CD8-positive, alpha-beta memory T cell (primary cell): ENCODE measurements around the gene PIAS2. TPM values are rescaled to one million over a fixed set of nuclear protein-coding genes. Genes with fewer than 3 reads are reported as not detected.

Source experiments
- CTCF ChIA-PET: fragments of 350-600 bp; sonication (Branson Sonifier 250); formaldehyde crosslinking; loops from one replicate; lab custom pipeline; 2021; ENCODE audit warnings: antibody characterized with exemption; lab: Charles Lee
- POLR2A ChIA-PET: fragments of 350-600 bp; sonication (Branson Sonifier 250); formaldehyde crosslinking; loops from one replicate; lab custom pipeline; 2021; ENCODE audit warnings: antibody characterized with exemption; lab: Charles Lee
- DNase-seq, 5 donors: peaks; one replicate each; pipeline versions ENCODE4 v3.0.0 to v3.0.0-alpha.2; 2020 to 2022; ENCODE audit warnings: mixed read lengths in 1 of 5
- H3K27ac ChIP-seq: one replicate; pipeline ENCODE4 v1.7.0; 2013; ENCODE audit warnings: low read depth, mild to moderate bottlenecking, low read length, moderate library complexity
- H3K27me3 ChIP-seq: 2 replicates; pipeline ENCODE4 v1.7.0; 2013; ENCODE audit warnings: low read length, mild to moderate bottlenecking; ENCODE audit not compliant: insufficient read depth, poor library complexity, severe bottlenecking
- H3K36me3 ChIP-seq: 2 replicates; pipeline ENCODE4 v1.7.0; 2013; ENCODE audit warnings: mild to moderate bottlenecking, low read length, moderate library complexity; ENCODE audit not compliant: insufficient read depth
- H3K4me1 ChIP-seq: 2 replicates; pipeline ENCODE4 v1.7.0; 2013; ENCODE audit warnings: mild to moderate bottlenecking, low read length, moderate library complexity; ENCODE audit not compliant: insufficient read depth
- H3K4me3 ChIP-seq: 2 replicates; pipeline ENCODE4 v1.7.0; 2013; ENCODE audit warnings: mild to moderate bottlenecking, low read length
- H3K9me3 ChIP-seq: 2 replicates; pipeline ENCODE4 v1.7.0; 2013; ENCODE audit warnings: mild to moderate bottlenecking, low read length
- H3K27ac Mint-ChIP-seq, 8 donors: one replicate each; pipeline ENCODE4 v1.8.0; 2020 to 2021; ENCODE audit warnings: mixed read lengths in 8 of 8, mild to moderate bottlenecking in 6 of 8, inconsistent platforms in 3 of 8, moderate library complexity in 3 of 8
- H3K27me3 Mint-ChIP-seq, 2 donors: one replicate each; pipeline ENCODE4 v1.8.0; 2020 to 2021; ENCODE audit warnings: mixed read lengths in 2 of 2, mild to moderate bottlenecking in 1 of 2, moderate library complexity in 1 of 2
- H3K36me3 Mint-ChIP-seq, 3 donors: one replicate each; pipeline ENCODE4 v1.8.0; 2020 to 2021; ENCODE audit warnings: mixed read lengths in 3 of 3, inconsistent platforms in 1 of 3, mild to moderate bottlenecking in 1 of 3
- H3K4me1 Mint-ChIP-seq, 3 donors: one replicate each; pipeline ENCODE4 v1.8.0; 2020 to 2021; ENCODE audit warnings: mixed read lengths in 3 of 3, inconsistent platforms in 1 of 3, mild to moderate bottlenecking in 1 of 3
- H3K4me3 Mint-ChIP-seq, 7 donors: one replicate each; pipeline ENCODE4 v1.8.0; 2020 to 2021; ENCODE audit warnings: mixed read lengths in 7 of 7, mild to moderate bottlenecking in 6 of 7, moderate library complexity in 4 of 7, inconsistent platforms in 2 of 7
- H3K9me3 Mint-ChIP-seq, 5 donors: one replicate each; pipeline ENCODE4 v1.8.0; 2020 to 2022; ENCODE audit warnings: mixed read lengths in 5 of 5, mild to moderate bottlenecking in 3 of 5, moderate library complexity in 2 of 5, inconsistent platforms in 1 of 5
- polyA plus RNA-seq: library from polyadenylated mRNA; unstranded; fragments of 300-500 nt; fragmentation: Illumina TruSeq; gene quantifications from one replicate; pipeline ENCODE4 v1.2.3, GENCODE V29; 2021
- total RNA-seq, 2 experiments: library from RNA; stranded (reverse); gene quantifications; one replicate each; pipeline ENCODE4 v1.2.3, GENCODE V29; 2021

The PIAS2 gene
- total and polyA plus RNA-seq, 3 experiments from 2014 or later, result 18.6 to 25.8 (median 25.1) TPM

DNA sequence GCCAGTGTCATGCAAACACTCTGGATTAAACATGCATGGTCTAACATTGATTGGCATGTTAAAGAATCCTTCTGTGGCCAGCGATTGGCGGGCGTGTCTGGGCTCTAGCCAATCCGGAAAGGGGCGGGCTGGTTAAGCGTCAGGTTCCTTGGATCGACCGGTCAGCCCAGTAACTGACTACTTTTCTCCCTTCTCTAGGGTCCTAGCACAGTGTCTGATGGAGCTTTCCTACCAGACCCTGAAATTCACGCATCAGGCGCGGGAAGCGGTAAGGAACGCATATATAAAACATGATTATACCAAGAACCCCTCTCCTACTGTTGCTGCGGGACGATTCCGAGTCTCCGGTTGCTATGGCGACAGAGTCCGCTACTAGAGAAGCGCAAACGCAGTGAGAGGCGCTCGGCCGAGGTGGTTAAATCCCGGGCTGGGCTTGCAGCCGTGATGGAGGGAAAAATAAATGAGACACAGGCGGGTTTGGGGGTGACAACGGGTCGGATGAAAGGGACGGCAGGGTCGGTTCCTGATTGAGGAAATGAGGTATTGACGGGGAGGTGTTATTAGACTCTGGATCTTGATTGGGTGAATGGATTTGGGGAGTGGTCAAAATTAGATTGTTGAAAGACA lies 29.5 kb upstream of the PIAS2 start:
- Histone ChIP-seq H3K27me3 (peaks cover 4% of the 10 kb centered on the region), H3K4me1 (no peaks in the 10 kb centered on the region), H3K9me3 (no peaks in the 10 kb centered on the region), H3K36me3 (no peaks in the 10 kb centered on the region), H3K27ac (no peak overlapping the region), H3K4me3 (peak overlapping the region; percentile 68)
- Mint-ChIP-seq H3K4me1 (no peaks in the 10 kb centered on the region), H3K27me3 (peaks cover 10 to 39% of the 10 kb centered on the region in 2 donors), H3K36me3 (no peaks in the 10 kb centered on the region), H3K9me3 (peaks cover 0 to 2% (median 0%) of the 10 kb centered on the region in 5 donors), H3K4me3 (no peak overlapping the region), H3K27ac (no peak overlapping the region)
- DNase-seq, result peak in 3 of 5 donors; percentile 24 to 58 (median 41)
- ChIA-PET CTCF (no interaction called here), POLR2A (no interaction called here)

- Mint-ChIP-seq H3K36me3 (peaks cover 0 to 2% (median 0%) of the 10 kb centered on the region in 3 donors), H3K27ac (no peak overlapping the region), H3K27me3 (peaks cover 4 to 11% of the 10 kb centered on the region in 2 donors), H3K9me3 (no peaks in the 10 kb centered on the region), H3K4me1 (no peaks in the 10 kb centered on the region), H3K4me3 (no peak overlapping the region)
- Histone ChIP-seq H3K27me3 (peaks cover 4% of the 10 kb centered on the region), H3K9me3 (no peaks in the 10 kb centered on the region), H3K36me3 (no peaks in the 10 kb centered on the region), H3K4me3 (no peak overlapping the region), H3K4me1 (no peaks in the 10 kb centered on the region), H3K27ac (no peak overlapping the region)
- POLR2A ChIA-PET, result no interaction called here
- DNase-seq, result no peak
- CTCF ChIA-PET, result no interaction called here
These were observed 25.3 kb upstream of the PIAS2 start for GRCh38 chr18:46942646-46943045.

DNA sequence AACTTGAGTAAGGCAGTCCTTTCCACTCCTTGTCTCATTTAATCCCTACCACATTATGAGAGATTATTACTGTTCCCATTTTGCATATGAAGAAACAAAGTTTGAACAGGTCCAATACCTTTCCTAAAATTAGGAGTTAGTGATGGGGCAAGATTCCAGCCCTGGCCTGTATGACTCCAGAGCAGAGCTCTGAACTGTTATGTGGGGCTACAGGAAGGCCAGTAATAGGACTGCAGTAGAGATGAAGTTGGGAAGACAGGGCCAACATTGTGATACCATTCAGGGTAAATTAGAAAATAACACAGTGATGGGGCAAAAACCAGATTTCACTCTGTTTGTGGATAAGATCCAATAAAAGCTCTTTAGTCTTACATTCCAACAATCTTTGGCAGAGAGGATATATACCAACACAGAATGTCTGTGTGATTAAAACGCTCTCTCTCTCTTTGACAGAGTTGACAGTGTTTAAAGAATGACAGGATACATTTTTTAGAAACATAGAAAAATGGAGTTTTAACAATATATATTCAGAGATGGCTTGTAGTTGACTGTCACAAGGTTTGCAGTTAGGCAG lies 22.8 kb upstream of the PIAS2 start:
- no peak overlapping the region for H3K27ac Mint-ChIP-seq
- Histone ChIP-seq H3K4me3 (no peak overlapping the region), H3K27me3 (no peaks in the 10 kb centered on the region), H3K9me3 (no peaks in the 10 kb centered on the region), H3K4me1 (no peaks in the 10 kb centered on the region), H3K36me3 (no peaks in the 10 kb centered on the region), H3K27ac (no peak overlapping the region)
- CTCF ChIA-PET, result no interaction called here
- H3K36me3 Mint-ChIP-seq, result peaks cover 0 to 2% (median under 1%) of the 10 kb centered on the region in 3 donors
- peaks cover 0 to under 1% (median 0%) of the 10 kb centered on the region in 3 donors for H3K4me1 Mint-ChIP-seq
- H3K27me3 Mint-ChIP-seq, result peaks cover 2 to 9% of the 10 kb centered on the region in 2 donors
- H3K4me3 Mint-ChIP-seq, result no peak overlapping the region
- POLR2A ChIA-PET, result no interaction called here
- H3K9me3 Mint-ChIP-seq, result no peaks in the 10 kb centered on the region
- no peak for DNase-seq

DNA sequence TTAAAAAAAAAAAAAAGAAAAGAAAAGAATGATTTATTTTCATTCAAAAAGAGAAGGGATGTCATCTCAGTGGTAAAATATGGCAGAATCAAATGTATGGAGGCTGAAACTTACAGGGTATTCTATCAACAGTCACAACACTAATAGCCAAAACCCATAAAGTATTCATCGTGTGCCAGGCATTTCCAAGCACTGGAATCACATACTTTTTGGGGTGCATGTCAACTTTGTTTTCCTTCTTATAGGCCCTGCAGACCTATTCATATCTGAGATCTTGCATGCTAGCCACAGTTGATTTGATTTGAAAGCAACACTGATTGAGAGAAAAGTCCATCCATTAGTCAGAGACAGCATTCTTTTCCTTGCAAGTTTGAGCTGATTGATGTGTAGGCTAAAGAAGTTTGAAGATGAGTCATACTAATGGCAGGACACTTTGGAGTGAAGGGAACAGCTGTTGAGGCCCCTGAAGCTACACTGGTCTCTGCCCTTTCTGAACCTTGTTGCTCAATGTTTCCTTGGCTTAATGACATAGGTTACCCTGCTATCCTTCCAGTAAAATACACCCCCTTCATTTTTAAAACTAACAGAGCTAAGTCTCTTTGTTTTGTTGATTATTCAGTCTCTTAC lies 22.1 kb upstream of the PIAS2 start:
- CTCF ChIA-PET, result no interaction called here
- Histone ChIP-seq H3K4me1 (no peaks in the 10 kb centered on the region), H3K9me3 (no peaks in the 10 kb centered on the region), H3K27me3 (no peaks in the 10 kb centered on the region), H3K27ac (no peak overlapping the region), H3K4me3 (no peak overlapping the region), H3K36me3 (no peaks in the 10 kb centered on the region)
- H3K4me1 Mint-ChIP-seq, result peaks cover 0 to 2% (median 0%) of the 10 kb centered on the region in 3 donors
- POLR2A ChIA-PET, result no interaction called here
- peaks cover 0 to 8% of the 10 kb centered on the region in 2 donors for H3K27me3 Mint-ChIP-seq
- peaks cover 0 to under 1% (median 0%) of the 10 kb centered on the region in 5 donors for H3K9me3 Mint-ChIP-seq
- peaks cover 0 to 4% (median 2%) of the 10 kb centered on the region in 3 donors for H3K36me3 Mint-ChIP-seq
- no peak overlapping the region for H3K4me3 Mint-ChIP-seq
- DNase-seq, result no peak
- H3K27ac Mint-ChIP-seq, result no peak overlapping the region

- Histone ChIP-seq H3K27me3 (no peaks in the 10 kb centered on the region), H3K27ac (no peak overlapping the region), H3K9me3 (no peaks in the 10 kb centered on the region), H3K36me3 (no peaks in the 10 kb centered on the region), H3K4me3 (no peak overlapping the region), H3K4me1 (peaks cover 11% of the 10 kb centered on the region)
- peaks cover 15 to 24% (median 22%) of the 10 kb centered on the region in 3 donors for H3K4me1 Mint-ChIP-seq
- no peak for DNase-seq
- H3K27ac Mint-ChIP-seq, result no peak overlapping the region
- CTCF ChIA-PET, result interaction anchor here (0.9 kb wide), 1 partner anchor 263 kb away, joined by 3 read pairs; no protein-coding TSS in a partner anchor
- peaks cover 0 to 5% (median 0%) of the 10 kb centered on the region in 5 donors for H3K9me3 Mint-ChIP-seq
- H3K36me3 Mint-ChIP-seq, result peaks cover 0 to 3% (median 0%) of the 10 kb centered on the region in 3 donors
- POLR2A ChIA-PET, result no interaction called here
- peaks cover 0 to 2% of the 10 kb centered on the region in 2 donors for H3K27me3 Mint-ChIP-seq
- H3K4me3 Mint-ChIP-seq, result peak overlapping the region in 1 of 7 donors; percentile 32
These were observed 3.3 kb upstream of the PIAS2 start for GRCh38 chr18:46920653-46921052.

GRCh38 chr18:46920067-46920466 lies 2.8 kb upstream of the PIAS2 start:
- peak overlapping the region in 3 of 8 donors; percentile 22 to 70 (median 29) for H3K27ac Mint-ChIP-seq
- no peaks in the 10 kb centered on the region for H3K27me3 ChIP-seq
- peaks cover 17% of the 10 kb centered on the region for H3K4me1 ChIP-seq
- H3K9me3 ChIP-seq, result no peaks in the 10 kb centered on the region
- H3K27me3 Mint-ChIP-seq, result peaks cover 0 to 2% of the 10 kb centered on the region in 2 donors
- H3K36me3 ChIP-seq, result no peaks in the 10 kb centered on the region
- H3K4me3 ChIP-seq, result no peak overlapping the region
- peaks cover 21 to 30% (median 28%) of the 10 kb centered on the region in 3 donors for H3K4me1 Mint-ChIP-seq
- no peak overlapping the region for H3K27ac ChIP-seq
- DNase-seq, result no peak
- H3K9me3 Mint-ChIP-seq, result peaks cover 0 to 5% (median 0%) of the 10 kb centered on the region in 5 donors
- H3K36me3 Mint-ChIP-seq, result peaks cover 0 to 3% (median 0%) of the 10 kb centered on the region in 3 donors
- ChIA-PET CTCF (no interaction called here), POLR2A (no interaction called here)
- peak overlapping the region in 3 of 7 donors; percentile 2 to 32 (median 27) for H3K4me3 Mint-ChIP-seq

DNA sequence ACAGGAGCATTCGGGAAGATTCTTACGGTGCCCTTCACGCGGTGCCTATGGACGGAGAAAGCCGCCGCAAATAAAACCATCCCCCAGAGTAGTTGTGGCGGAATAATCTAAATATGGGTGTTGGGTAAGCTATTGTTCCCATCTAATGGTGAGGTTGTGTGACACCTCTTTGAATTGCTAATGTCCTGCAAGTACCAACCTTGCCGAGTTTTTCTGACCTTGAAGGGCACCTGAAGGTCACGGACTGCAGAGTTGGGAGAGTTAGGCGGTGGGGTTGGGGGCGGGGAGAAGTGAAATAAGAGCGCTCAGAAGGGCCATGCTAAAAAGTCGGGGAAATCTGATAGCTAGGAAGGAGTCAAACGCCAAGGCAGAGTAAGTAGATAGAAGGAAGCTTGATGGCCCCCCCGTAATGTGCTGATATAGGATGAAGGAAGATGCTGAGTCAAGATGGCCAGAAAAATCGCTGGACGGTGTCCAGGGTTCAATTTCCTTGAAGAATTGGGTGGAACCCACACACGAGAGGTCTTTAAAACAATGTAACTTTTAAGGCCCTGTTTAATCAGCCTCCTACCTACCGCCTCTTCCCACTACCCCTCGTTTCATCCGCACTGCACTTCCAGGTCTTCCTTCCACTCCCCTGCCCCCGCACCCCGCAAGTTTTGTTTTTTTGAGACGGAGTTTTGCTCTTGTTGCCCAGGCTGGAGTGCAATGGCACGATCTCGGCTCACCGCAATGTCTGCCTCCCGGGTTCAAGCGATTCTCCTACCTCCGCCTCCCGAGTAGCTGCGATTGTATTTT lies 695 bp upstream of the PIAS2 start:
- H3K4me3 Mint-ChIP-seq, result peak overlapping the region; percentile 79 to 95 (median 89)
- H3K4me3 ChIP-seq, result peak overlapping the region; percentile 27
- H3K27ac Mint-ChIP-seq, result peak overlapping the region; percentile 34 to 93 (median 79)
- peaks cover 23% of the 10 kb centered on the region for H3K4me1 ChIP-seq
- H3K27ac ChIP-seq, result peak overlapping the region; percentile 15
- H3K27me3 Mint-ChIP-seq, result no peaks in the 10 kb centered on the region
- H3K36me3 ChIP-seq, result no peaks in the 10 kb centered on the region
- POLR2A ChIA-PET, result no interaction called here
- H3K9me3 Mint-ChIP-seq, result no peaks in the 10 kb centered on the region
- CTCF ChIA-PET, result interaction anchor here (0.6 kb wide), 1 partner anchor 1624 kb away, joined by 3 read pairs; no protein-coding TSS in a partner anchor
- no peaks in the 10 kb centered on the region for H3K9me3 ChIP-seq
- peaks cover 38 to 48% (median 47%) of the 10 kb centered on the region in 3 donors for H3K4me1 Mint-ChIP-seq
- peaks cover 0 to 3% (median 0%) of the 10 kb centered on the region in 3 donors for H3K36me3 Mint-ChIP-seq
- peak in 1 of 5 donors; percentile 1 for DNase-seq
- H3K27me3 ChIP-seq, result no peaks in the 10 kb centered on the region
